ENCODE results near the gene SLC27A5.
A peak's percentile ranks its signal among the peaks of the same experiment; 100 is the strongest.
"Not testable (repeated sequence)": the region's sequence is repeated elsewhere in the genome, so short reads cannot be mapped to it uniquely, and the experiment has no call there.

SLC27A5 gene

DNA sequence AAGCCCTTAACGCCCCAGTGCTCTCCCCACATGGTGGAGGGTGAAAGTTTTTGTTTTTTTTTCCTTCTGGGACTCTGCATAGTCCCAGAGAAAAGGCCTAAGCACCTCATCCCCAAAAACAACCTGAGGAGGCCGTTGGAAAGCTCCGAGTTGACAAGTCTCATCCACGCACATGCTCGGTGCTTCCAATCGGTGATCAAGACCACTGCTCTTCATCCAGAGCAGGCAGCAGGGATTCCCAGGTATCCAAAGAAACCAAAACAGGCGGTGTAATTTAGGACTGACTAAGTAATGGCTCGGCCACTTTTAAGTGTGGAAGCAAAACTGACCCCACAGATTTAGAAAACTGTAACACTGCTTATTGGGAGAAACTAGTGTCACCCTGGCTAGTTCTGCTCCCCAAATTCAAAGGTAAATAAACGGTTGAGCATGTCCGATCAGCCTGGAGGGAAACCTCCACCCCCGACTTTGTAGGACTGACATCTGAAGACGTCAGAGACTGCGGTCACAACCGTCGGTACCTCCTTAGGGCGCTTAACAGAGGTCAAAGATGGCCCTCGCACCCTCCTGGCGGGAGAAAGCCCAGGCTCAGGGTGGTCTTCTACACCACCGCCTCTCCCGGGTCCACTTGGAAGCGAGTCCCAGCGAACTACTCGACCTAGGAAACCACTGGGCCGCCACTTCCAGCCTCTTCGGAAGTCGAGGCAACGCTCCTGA, 36.6 kb downstream of the SLC27A5 start:
- in situ Hi-C loops (cut with HindIII; ENCODE audit: low pct_unique_long_range_greater_than_20kb, low sequenced_read_pairs): no loop called here
- no peak for DNase-seq (ENCODE audit: low read depth in 1 of 2, low spot score in 1 of 2)
- TF ChIP-seq JUND (IDR thresholded peaks at IDR 0.05; ENCODE audit: low read depth): no peak

DNA sequence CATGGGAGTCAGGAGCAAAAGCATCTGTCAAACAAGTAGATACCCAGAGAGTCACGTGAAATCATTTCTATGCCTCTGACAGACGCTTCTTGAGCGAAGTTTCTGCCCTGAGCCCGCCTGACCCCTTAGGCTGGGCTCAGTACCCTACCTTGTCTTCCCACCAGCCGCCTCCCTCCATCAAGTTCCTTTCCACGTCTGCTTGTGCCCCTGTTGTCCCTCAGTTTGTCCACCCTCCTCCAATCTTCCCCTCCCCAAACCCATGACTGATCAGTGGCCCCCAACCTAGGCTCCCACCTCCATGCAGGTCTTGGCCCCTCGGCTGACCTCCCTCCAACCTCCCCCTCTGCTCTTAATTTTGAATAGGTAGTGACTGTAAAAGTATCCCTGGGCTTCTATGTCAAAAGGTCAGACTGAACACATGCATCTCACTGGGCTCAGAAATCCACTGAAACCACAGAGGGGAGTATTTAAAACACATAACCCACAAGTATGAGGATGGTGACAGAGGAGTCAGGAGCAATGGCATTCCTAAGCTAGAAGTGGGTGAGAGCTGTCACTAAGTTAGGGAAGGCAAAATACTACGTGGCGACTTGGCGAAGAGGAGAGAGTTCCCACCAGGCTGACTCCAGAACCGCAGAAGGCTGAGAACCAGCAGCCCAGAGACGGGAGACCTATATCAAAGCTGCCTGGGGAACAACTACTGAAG, 37.3 kb downstream of the SLC27A5 start:
- no peak for TF ChIP-seq JUND (IDR thresholded peaks at IDR 0.05; ENCODE audit: low read depth)
- in situ Hi-C loops (cut with HindIII; ENCODE audit: low pct_unique_long_range_greater_than_20kb, low sequenced_read_pairs): no loop called here
- DNase-seq (ENCODE audit: low read depth in 1 of 2, low spot score in 1 of 2): no peak

DNA sequence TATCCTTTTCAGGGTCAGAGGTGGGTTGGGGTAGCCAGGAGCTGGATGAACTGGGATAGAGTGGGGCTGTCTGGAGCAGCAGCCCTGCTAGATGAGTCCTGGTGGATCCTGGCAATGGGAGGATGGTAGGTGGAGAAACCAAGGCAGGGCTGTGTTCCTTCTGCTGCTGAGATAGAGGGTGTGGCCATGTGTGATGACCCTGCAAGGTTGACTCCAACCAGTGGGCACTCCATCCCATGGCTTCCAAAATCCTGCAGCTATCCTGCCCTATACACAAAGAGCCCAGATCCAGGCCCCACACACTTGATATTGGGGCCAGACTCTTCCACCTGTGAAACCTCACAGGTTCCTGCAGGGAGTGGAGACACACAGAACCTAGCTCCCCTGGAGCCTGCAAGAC, 38.0 kb downstream of the SLC27A5 start:
- DNase-seq (ENCODE audit: low read depth in 1 of 2, low spot score in 1 of 2): no peak
- in situ Hi-C loops (cut with HindIII; ENCODE audit: low pct_unique_long_range_greater_than_20kb, low sequenced_read_pairs): no loop called here
- no peak for TF ChIP-seq JUND (IDR thresholded peaks at IDR 0.05; ENCODE audit: low read depth)

DNA sequence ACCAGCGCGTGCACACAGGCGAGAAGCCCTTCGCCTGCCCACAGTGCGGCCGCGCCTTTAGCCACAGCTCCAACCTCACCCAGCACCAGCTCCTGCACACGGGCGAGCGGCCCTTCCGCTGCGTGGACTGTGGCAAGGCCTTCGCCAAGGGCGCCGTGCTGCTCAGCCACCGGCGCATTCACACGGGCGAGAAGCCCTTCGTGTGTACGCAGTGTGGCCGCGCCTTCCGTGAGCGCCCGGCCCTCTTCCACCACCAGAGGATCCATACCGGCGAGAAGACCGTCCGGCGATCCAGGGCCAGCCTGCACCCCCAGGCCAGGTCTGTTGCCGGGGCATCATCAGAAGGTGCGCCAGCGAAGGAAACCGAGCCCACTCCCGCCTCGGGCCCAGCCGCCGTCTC, 40.1 kb downstream of the SLC27A5 start:
- no peak for DNase-seq (ENCODE audit: low read depth in 1 of 2, low spot score in 1 of 2)
- TF ChIP-seq JUND (IDR thresholded peaks at IDR 0.05; ENCODE audit: low read depth): no peak
- in situ Hi-C loops (cut with HindIII; ENCODE audit: low pct_unique_long_range_greater_than_20kb, low sequenced_read_pairs): no loop called here

DNA sequence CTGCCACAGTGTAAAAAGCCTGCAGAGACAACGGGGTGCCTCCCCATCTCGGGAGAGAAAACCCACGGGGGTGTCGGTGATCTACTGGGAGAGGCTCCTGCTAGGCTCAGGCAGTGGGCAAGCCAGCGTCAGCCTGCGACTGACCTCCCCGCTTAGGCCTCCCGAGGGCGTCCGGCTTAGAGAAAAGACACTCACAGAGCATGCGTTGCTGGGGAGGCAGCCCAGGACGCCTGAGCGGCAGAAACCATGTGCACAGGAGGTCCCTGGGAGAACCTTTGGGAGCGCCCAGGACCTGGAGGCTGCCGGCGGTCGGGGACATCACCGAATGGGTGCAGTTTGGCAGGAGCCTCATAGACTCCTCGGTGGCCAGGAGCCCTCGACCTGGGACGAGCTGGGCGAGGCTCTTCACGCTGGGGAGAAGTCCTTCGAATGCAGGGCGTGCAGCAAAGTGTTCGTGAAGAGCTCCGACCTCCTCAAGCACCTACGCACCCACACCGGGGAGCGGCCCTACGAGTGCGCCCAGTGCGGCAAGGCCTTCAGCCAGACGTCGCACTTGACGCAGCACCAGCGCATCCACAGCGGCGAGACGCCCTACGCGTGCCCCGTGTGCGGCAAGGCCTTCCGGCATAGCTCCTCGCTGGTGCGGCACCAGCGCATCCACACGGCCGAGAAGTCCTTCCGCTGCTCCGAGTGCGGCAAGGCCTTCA, 40.8 kb downstream of the SLC27A5 start:
- in situ Hi-C loops (cut with HindIII; ENCODE audit: low pct_unique_long_range_greater_than_20kb, low sequenced_read_pairs); DNase-seq (ENCODE audit: low read depth in 1 of 2, low spot score in 1 of 2): not testable (repeated sequence)

DNA sequence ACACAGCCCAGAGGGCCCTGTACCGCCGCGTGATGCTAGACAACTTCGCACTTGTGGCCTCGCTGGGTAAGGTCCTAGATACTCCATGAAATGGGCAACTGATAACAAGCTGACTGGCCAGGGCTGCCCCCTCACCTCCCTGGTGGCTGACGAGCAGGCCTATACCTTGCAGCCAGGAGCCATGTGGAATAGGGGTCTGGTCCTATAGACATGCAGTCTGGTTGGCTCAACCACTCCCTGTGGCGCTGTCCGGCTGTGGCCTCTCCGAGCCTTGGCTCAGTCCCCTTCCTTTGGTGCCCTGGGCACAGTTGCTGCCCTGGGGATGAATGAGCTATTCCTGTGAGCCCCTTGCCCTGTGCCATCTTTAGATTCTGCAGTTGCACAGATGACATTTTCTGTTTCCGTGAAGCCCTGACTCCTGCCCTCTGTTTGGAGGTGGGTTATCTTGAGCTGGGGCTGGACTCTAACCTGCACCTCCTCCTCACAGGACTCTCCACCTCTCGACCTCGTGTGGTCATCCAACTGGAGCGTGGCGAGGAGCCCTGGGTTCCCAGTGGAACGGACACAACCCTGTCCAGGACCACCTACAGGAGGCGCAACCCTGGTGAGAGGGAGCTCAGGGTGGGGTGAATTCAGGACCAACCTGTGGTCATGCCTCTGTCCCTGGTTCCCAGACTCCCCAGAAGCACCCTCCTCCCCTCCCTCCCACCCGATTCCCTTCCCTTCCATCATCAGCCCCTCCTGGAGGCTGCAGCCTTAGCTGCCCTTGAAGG, 42.4 kb downstream of the SLC27A5 start:
- in situ Hi-C loops (cut with HindIII; ENCODE audit: low pct_unique_long_range_greater_than_20kb, low sequenced_read_pairs): no loop called here
- DNase-seq (ENCODE audit: low read depth in 1 of 2, low spot score in 1 of 2): no peak
- no peak for TF ChIP-seq JUND (IDR thresholded peaks at IDR 0.05; ENCODE audit: low read depth)

DNA sequence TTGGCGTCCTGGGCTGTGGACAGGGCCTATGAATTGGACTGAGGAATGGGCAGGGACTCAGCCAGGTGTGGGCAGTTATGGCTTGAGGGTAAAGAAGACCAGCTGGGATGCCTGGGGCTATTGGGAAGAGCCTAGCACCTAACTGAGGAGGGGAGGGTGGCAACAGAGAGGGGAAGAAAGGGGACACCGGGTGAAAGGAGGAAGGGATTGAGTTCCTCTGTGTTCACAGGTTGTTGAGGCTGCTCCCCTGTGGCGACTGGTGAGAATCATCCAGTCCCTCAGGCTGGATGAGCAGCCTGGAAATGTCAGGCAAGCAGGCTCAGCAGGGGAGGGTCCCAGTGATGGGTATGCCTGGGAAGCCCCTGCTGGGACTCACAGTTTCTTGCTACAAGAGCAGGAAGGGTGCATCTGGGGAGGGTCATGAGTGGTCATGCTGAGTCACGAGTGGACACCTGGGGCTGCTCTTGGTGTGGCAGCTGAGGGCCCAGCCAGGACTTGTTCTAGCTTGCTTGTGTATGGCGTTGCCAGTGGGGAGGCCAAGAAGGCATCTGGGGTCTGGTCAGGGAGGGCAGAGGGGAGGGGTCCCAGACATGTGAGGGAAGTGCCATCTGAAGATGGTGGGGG, 43.5 kb downstream of the SLC27A5 start:
- TF ChIP-seq JUND (IDR thresholded peaks at IDR 0.05; ENCODE audit: low read depth): no peak
- peak in 1 of 2 experiments; percentile 40 for DNase-seq (ENCODE audit: low read depth in 1 of 2, low spot score in 1 of 2)

DNA sequence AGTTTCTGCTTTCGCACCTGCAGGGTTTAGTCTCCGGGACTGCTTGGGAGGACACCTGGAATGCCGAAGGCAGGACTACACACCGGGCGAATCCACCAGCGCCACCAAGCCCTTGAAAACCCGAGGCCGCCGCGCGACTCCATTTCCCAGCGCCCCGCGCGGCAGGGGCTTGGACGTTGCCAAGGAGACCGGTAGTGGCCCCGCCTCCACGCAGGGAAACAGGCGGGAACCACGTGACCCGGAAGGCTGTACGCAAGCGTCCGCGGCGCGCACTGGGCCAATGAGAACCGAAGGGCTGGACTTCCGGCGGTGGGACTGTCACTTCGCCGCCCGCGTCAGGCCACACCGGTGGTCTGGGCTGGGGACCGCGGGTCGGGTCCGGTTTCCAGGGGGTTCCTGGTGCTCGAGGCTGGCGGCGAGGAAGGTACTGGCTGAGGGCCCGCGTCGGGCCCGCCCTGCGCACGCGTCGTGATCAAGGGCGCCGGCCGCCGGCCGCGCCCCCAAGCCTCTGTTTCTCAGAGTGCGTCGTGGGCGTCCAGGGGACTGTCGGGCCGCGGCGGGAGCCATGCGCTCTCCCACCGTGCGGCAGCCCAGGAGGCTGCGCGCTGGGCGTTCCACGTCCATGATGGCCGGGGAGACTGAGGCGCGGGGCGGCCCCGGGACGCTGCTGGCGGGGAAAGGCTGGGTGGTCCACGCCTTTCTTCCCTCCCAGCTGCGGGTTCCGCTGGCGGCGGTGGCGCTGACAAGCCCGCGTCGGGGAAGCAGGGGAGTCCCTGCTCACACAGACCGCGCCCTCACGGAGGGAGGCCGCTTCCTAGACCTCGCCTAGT, 44.8 kb downstream of the SLC27A5 start, which contains the start of gene ZNF324:
ZNF324 (plus strand) TSS at position 321 of the 830 bp plus-strand sequence. CDS start 2,106 bp downstream, outside the sequence.
- peak; percentile 94 to 96 for DNase-seq (ENCODE audit: low read depth in 1 of 2, low spot score in 1 of 2)
- no peak for TF ChIP-seq JUND (IDR thresholded peaks at IDR 0.05; ENCODE audit: low read depth)
- in situ Hi-C loops (cut with HindIII; ENCODE audit: low pct_unique_long_range_greater_than_20kb, low sequenced_read_pairs): no loop called here

More for the DNA sequence above, 43.5 kb downstream of the SLC27A5 start:
- in situ Hi-C loops (cut with HindIII; ENCODE audit: low pct_unique_long_range_greater_than_20kb, low sequenced_read_pairs): no loop called here

DNA sequence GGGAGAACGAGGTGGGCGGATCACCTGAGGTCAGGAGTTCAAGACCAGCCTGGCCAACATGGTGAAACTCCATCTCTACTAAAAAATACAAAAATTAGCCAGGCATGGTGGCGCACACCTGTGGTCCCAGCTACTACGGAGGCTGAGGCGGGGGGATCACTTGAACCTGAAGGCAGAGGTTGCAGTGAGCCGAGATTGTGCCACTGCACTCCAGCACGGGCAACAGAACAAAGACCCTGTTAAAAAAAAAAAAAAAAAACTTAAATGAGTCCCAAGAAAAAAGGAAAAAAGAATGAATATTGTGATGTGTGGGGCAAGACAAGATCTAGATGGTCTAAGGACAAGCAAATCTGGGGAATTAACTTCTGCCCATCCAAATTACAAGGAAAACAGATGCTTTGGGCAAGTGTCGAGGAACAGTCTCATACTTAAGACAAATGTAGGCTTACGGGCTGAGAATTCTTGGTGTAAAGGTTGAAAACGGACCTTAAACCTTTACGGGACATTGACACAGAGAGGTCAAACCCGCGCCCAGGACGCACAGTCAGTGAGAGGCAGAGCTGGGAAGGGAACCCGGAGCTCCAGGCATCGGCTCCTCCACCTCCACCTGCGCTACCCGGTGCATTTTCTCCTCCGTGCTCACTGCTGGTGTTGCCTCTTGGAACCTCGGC, 45.6 kb downstream of the SLC27A5 start:
- DNase-seq (ENCODE audit: low read depth in 1 of 2, low spot score in 1 of 2): no peak
- in situ Hi-C loops (cut with HindIII; ENCODE audit: low pct_unique_long_range_greater_than_20kb, low sequenced_read_pairs): no loop called here
- TF ChIP-seq JUND (IDR thresholded peaks at IDR 0.05; ENCODE audit: low read depth): no peak

DNA sequence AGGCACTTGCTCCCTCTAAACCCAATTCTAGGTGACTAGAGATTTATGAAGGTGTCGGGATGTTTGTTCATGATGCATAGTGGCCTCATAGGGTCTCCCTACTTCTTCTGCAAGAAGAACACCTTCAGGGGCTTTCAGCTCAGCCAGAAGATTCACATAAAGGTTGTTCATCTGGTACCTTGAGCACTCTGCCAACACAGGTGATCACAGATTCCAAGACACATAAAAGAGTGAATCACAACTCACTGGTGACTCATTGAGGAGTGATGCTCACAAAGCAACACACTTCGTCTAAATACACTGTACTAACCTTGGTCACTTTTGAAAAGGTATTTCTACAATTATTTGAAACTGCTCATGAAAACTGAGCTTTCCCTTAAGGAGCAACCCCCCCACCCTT, 51.8 kb downstream of the SLC27A5 start:
- no peak for TF ChIP-seq JUND (IDR thresholded peaks at IDR 0.05; ENCODE audit: low read depth)
- no peak for DNase-seq (ENCODE audit: low read depth in 1 of 2, low spot score in 1 of 2)
- in situ Hi-C loops (cut with HindIII; ENCODE audit: low pct_unique_long_range_greater_than_20kb, low sequenced_read_pairs): no loop called here

DNA sequence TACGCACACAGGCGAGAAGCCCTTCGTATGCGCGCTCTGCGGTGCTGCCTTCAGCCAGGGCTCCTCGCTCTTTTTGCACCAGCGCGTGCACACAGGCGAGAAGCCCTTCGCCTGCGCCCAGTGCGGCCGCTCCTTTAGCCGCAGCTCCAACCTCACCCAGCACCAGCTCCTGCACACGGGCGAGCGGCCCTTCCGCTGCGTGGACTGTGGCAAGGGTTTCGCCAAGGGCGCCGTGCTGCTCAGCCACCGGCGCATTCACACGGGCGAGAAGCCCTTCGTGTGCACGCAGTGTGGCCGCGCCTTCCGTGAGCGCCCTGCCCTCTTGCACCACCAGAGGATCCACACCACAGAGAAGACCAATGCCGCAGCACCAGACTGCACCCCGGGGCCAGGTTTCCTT, 55.7 kb downstream of the SLC27A5 start:
- no peak for TF ChIP-seq JUND (IDR thresholded peaks at IDR 0.05; ENCODE audit: low read depth)
- in situ Hi-C loops (cut with HindIII; ENCODE audit: low pct_unique_long_range_greater_than_20kb, low sequenced_read_pairs): no loop called here
- no peak for DNase-seq (ENCODE audit: low read depth in 1 of 2, low spot score in 1 of 2)

Data from T47D (cell line).